ENCODE data around the gene PPP1R12A.

Gene PPP1R12A

GRCh38 chr12:79929065-79929464, 5.8 kb downstream of the PPP1R12A start:
- H3K4me3 ChIP-seq (ENCODE audit: control insufficient read depth, low read depth, low read length), result no peak overlapping the region
- no peak for DNase-seq (ENCODE audit: low read depth)
- TF ChIP-seq CTCF (conservative IDR thresholded peaks at IDR 0.05; ENCODE audit: control insufficient read depth, insufficient read depth, low read depth, low read length), result no peak

GRCh38 chr12:79927772-79928474, 7.0 kb downstream of the PPP1R12A start:
- no peak overlapping the region for H3K4me3 ChIP-seq (ENCODE audit: control insufficient read depth, low read depth, low read length)
- DNase-seq (ENCODE audit: low read depth), result peak; percentile 34
- no peak for TF ChIP-seq CTCF (conservative IDR thresholded peaks at IDR 0.05; ENCODE audit: control insufficient read depth, insufficient read depth, low read depth, low read length)

- H3K4me3 ChIP-seq (ENCODE audit: control insufficient read depth, low read depth, low read length), result no peak overlapping the region
- no peak for DNase-seq (ENCODE audit: low read depth)
- TF ChIP-seq CTCF (conservative IDR thresholded peaks at IDR 0.05; ENCODE audit: control insufficient read depth, insufficient read depth, low read depth, low read length), result no peak
Measured at GRCh38 chr12:79926951-79927350, 7.9 kb downstream of the PPP1R12A start.

GRCh38 chr12:79925492-79925891, 9.4 kb downstream of the PPP1R12A start:
- no peak for TF ChIP-seq CTCF (conservative IDR thresholded peaks at IDR 0.05; ENCODE audit: control insufficient read depth, insufficient read depth, low read depth, low read length)

GRCh38 chr12:79921786-79922185, 13.1 kb downstream of the PPP1R12A start:
- no peak for TF ChIP-seq CTCF (conservative IDR thresholded peaks at IDR 0.05; ENCODE audit: control insufficient read depth, insufficient read depth, low read depth, low read length)
- H3K4me3 ChIP-seq (ENCODE audit: control insufficient read depth, low read depth, low read length), result no peak overlapping the region
- no peak for DNase-seq (ENCODE audit: low read depth)

More at GRCh38 chr12:79925492-79925891, 9.4 kb downstream of the PPP1R12A start:
- no peak for DNase-seq (ENCODE audit: low read depth)
- no peak overlapping the region for H3K4me3 ChIP-seq (ENCODE audit: control insufficient read depth, low read depth, low read length)

GRCh38 chr12:79920421-79921238, 14.3 kb downstream of the PPP1R12A start:
- no peak overlapping the region for H3K4me3 ChIP-seq (ENCODE audit: control insufficient read depth, low read depth, low read length)
- DNase-seq (ENCODE audit: low read depth), result no peak
- no peak for TF ChIP-seq CTCF (conservative IDR thresholded peaks at IDR 0.05; ENCODE audit: control insufficient read depth, insufficient read depth, low read depth, low read length)
